ENCODE results near the gene MFSD1.

Gene MFSD1, protein sequence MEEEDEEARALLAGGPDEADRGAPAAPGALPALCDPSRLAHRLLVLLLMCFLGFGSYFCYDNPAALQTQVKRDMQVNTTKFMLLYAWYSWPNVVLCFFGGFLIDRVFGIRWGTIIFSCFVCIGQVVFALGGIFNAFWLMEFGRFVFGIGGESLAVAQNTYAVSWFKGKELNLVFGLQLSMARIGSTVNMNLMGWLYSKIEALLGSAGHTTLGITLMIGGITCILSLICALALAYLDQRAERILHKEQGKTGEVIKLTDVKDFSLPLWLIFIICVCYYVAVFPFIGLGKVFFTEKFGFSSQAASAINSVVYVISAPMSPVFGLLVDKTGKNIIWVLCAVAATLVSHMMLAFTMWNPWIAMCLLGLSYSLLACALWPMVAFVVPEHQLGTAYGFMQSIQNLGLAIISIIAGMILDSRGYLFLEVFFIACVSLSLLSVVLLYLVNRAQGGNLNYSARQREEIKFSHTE

GRCh38 chr3:158801696-158802408, at the start of gene MFSD1:
Gene MFSD1 (plus strand): TSS chr3:158802054. CDS start chr3:158802153, 99 bp downstream.
- Mint-ChIP-seq H3K36me3 (peaks cover 23% of the 10 kb centered on the region), H3K27ac (peak within 1 kb of the TSS; percentile 89), H3K4me1 (peaks cover 24% of the 10 kb centered on the region), H3K4me3 (peak within 1 kb of the TSS; percentile 80), H3K9me3 (no peaks in the 10 kb centered on the region)
- DNase-seq (ENCODE audit: low spot score in 2 of 2) (peak; percentile 78 to 94), ATAC-seq (peak; percentile 98)

GRCh38 chr3:158753854-158754253, 48.0 kb upstream of the MFSD1 start:
- Mint-ChIP-seq H3K27ac (no peak overlapping the region), H3K4me3 (no peak overlapping the region), H3K36me3 (no peaks in the 10 kb centered on the region), H3K9me3 (no peaks in the 10 kb centered on the region), H3K4me1 (no peaks in the 10 kb centered on the region)
- no peak for DNase-seq (ENCODE audit: low spot score in 2 of 2)
- ATAC-seq: no peak

DNA sequence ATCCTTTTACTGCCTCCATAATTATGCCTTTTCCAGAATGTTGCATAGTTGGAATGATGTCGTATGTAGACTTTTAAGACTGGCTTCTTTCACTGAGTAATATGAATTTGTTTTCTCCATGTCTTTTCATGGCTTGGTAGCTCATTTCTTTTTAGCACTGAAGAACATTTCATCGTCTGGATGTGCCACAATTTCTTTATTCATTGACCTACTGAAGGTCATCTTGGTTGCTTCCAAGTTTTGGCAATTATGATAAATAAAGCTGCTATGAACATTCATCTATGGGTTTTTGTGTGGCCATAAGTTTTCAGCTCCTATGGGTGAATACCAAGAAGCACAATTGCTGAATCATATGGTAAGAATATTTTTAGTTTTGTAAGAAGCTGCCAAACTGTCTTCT, 46.4 kb upstream of the MFSD1 start:
- DNase-seq (ENCODE audit: low spot score in 2 of 2) (no peak), ATAC-seq (no peak)
- no peaks in the 10 kb centered on the region for H3K9me3 Mint-ChIP-seq
- no peaks in the 10 kb centered on the region for H3K4me1 Mint-ChIP-seq
- no peaks in the 10 kb centered on the region for H3K36me3 Mint-ChIP-seq
- no peak overlapping the region for H3K27ac Mint-ChIP-seq
- H3K4me3 Mint-ChIP-seq: no peak overlapping the region

DNA sequence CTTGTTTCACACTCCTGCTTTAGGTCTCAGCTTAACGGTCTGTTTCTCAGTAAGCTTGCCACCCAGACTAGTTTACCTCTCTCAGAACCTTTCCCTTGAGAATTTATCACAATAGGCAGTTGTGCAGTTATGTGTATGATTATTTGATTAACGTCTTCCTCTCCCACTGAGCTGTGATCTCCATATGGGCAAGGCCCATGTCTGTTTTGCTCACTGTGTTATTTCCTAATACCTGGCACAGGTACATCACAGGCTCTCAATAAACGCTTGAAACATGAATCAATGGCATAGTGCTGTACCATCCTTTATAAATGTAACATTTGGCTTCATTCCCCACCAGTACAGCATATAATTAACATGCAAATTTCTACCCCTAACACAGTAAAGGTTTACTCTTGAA, 40.5 kb upstream of the MFSD1 start:
- ATAC-seq: no peak
- Mint-ChIP-seq H3K4me3 (no peak overlapping the region), H3K36me3 (no peaks in the 10 kb centered on the region), H3K4me1 (no peaks in the 10 kb centered on the region), H3K9me3 (no peaks in the 10 kb centered on the region), H3K27ac (no peak overlapping the region)
- DNase-seq (ENCODE audit: low spot score in 2 of 2): no peak

GRCh38 chr3:158762701-158763100, 39.2 kb upstream of the MFSD1 start:
- ATAC-seq (no peak), DNase-seq (ENCODE audit: low spot score in 2 of 2) (no peak)
- H3K36me3 Mint-ChIP-seq: no peaks in the 10 kb centered on the region
- H3K9me3 Mint-ChIP-seq: no peaks in the 10 kb centered on the region
- H3K27ac Mint-ChIP-seq: no peak overlapping the region
- H3K4me1 Mint-ChIP-seq: no peaks in the 10 kb centered on the region
- H3K4me3 Mint-ChIP-seq: no peak overlapping the region

DNA sequence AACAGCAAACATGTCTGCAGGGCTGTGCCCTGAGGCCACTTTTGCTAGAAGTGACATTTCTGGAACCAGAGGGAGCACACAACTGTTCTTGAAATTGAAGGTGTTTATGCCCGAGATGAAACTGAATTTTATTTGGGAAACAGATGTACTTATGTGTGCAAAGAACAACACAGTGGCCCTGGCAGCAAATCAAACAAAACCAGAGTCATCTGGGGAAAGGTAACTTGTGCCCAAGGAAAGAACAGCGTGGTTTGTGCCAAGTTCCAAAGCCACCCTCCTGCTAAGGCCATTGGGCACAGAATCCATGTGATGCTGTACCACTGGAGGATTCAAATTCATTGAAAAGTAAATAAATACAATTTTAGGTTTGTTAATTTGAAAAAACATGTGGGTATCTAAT, 38.4 kb upstream of the MFSD1 start:
- Mint-ChIP-seq H3K4me1 (no peaks in the 10 kb centered on the region), H3K9me3 (no peaks in the 10 kb centered on the region), H3K27ac (no peak overlapping the region), H3K4me3 (no peak overlapping the region), H3K36me3 (no peaks in the 10 kb centered on the region)
- ATAC-seq (no peak), DNase-seq (ENCODE audit: low spot score in 2 of 2) (no peak)

DNA sequence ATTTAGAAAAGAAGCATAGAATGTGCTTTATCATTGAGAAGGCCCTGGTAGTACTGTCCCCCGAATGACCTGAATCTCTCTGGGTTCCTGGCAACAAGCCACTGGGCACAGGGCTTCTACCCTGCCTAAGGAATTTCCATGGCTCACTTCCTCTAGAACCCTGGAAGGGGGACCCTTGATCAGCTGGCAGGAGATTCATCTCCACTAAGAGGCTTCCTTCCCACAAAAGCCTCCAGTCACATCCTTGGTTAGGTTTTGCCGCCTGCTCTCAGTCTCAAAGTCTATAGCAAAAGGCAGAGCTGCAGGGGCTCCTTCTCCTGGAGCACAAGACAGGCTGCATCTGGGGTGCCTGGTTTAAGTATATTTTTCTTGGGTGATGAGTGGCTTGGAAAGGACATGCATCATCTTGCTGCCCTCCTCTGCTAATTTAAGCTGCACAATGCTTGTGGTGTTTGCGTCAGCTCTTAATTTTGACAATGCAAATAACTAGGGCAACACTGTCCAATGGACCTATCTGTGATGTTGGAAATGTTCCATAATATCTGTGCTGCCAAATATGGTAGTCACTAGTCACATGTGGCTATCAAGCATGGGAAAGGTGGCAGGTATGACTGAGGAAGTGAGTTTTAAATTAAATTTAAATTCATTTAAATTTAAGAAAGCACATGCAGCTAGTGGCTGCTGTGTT, 36.2 kb upstream of the MFSD1 start:
- H3K36me3 Mint-ChIP-seq: no peaks in the 10 kb centered on the region
- H3K27ac Mint-ChIP-seq: no peak overlapping the region
- no peaks in the 10 kb centered on the region for H3K9me3 Mint-ChIP-seq
- DNase-seq (ENCODE audit: low spot score in 2 of 2): no peak
- H3K4me3 Mint-ChIP-seq: no peak overlapping the region
- H3K4me1 Mint-ChIP-seq: no peaks in the 10 kb centered on the region
- ATAC-seq: no peak

DNA sequence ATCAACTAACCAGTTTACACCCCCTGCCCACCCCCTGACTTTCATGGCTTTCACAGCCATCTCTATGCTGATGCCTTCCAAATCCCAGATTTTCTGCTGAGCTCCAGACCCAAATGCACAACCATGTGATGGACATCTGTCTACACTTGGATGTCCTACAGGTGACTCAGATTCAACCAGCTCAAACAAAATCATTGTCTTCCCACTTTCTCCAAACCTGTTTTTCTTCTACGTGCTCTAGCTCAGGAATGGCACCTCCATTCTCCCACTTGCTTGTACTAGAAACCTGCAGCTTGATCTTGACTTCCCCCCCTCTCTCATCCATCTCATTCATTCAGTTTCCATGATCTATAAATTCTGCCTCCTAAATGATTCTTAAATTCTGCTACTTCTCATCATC, 35.5 kb upstream of the MFSD1 start:
- H3K27ac Mint-ChIP-seq: no peak overlapping the region
- ATAC-seq (no peak), DNase-seq (ENCODE audit: low spot score in 2 of 2) (no peak)
- H3K36me3 Mint-ChIP-seq: no peaks in the 10 kb centered on the region
- H3K4me1 Mint-ChIP-seq: no peaks in the 10 kb centered on the region
- H3K9me3 Mint-ChIP-seq: no peaks in the 10 kb centered on the region
- H3K4me3 Mint-ChIP-seq: no peak overlapping the region

- Mint-ChIP-seq H3K9me3 (no peaks in the 10 kb centered on the region), H3K4me1 (no peaks in the 10 kb centered on the region), H3K27ac (no peak overlapping the region), H3K36me3 (no peaks in the 10 kb centered on the region), H3K4me3 (no peak overlapping the region)
- DNase-seq (ENCODE audit: low spot score in 2 of 2): no peak
- ATAC-seq: no peak
Measured at GRCh38 chr3:158768361-158768787, 33.5 kb upstream of the MFSD1 start.

DNA sequence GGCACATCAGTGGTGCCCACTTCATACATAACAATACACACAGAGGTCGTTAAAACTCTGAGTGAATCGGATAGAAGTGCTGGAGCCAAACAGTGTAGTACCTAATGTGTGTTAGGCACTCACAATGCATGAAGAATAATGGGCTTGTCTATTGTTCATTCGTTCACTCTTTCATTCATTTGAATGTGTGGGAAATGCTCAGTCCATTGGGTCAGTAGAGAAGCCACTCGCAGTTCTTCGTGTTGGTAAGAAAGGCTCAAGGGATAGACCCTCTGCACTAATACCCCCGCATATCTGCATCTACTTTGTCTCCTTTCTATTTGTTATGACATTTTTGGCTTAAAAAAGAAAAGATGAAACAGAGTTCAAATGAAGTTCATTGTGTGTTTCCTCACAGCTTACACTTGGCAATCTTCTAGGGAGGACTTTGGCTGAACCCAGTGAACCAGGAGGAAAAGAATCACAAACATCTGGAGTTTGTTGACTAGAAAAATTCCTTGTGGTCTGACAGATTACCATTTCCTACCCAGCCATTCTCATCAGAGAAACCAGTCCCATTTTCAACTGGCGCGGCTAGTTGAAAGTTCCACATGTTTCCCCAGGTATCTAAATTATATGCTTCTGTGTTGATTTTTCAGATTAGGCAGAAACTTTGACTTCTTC, 32.8 kb upstream of the MFSD1 start:
- H3K4me1 Mint-ChIP-seq: no peaks in the 10 kb centered on the region
- H3K27ac Mint-ChIP-seq: no peak overlapping the region
- DNase-seq (ENCODE audit: low spot score in 2 of 2): no peak
- no peak for ATAC-seq
- H3K4me3 Mint-ChIP-seq: no peak overlapping the region
- no peaks in the 10 kb centered on the region for H3K9me3 Mint-ChIP-seq
- no peaks in the 10 kb centered on the region for H3K36me3 Mint-ChIP-seq

DNA sequence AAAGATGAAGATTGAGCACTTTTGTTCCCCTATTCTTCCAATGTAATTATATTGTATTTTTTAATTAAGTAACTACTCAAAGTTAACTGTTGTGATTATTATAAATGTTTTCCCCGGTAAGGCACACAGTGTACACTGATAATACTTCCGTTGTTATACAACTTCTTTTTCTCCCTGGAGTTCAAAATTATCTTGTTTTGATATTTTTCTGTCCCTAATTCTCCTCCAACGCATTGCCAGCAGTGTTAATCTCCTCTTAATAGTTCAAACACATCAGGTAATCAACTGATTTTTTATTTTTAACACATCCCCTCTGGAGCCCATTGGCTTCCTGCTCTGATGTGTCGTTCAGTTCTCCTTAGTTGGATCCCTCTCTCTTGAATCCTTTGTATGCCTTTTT, 32.3 kb upstream of the MFSD1 start:
- no peak overlapping the region for H3K4me3 Mint-ChIP-seq
- no peaks in the 10 kb centered on the region for H3K36me3 Mint-ChIP-seq
- H3K4me1 Mint-ChIP-seq: no peaks in the 10 kb centered on the region
- no peak overlapping the region for H3K27ac Mint-ChIP-seq
- no peak for ATAC-seq
- no peaks in the 10 kb centered on the region for H3K9me3 Mint-ChIP-seq
- DNase-seq (ENCODE audit: low spot score in 2 of 2): no peak

GRCh38 chr3:158769952-158770740, 31.7 kb upstream of the MFSD1 start:
- no peak overlapping the region for H3K4me3 Mint-ChIP-seq
- no peaks in the 10 kb centered on the region for H3K9me3 Mint-ChIP-seq
- ATAC-seq (no peak), DNase-seq (ENCODE audit: low spot score in 2 of 2) (no peak)
- H3K36me3 Mint-ChIP-seq: no peaks in the 10 kb centered on the region
- H3K27ac Mint-ChIP-seq: no peak overlapping the region
- H3K4me1 Mint-ChIP-seq: peaks cover 1% of the 10 kb centered on the region

GRCh38 chr3:158770741-158771350, 31.0 kb upstream of the MFSD1 start:
- DNase-seq (ENCODE audit: low spot score in 2 of 2) (no peak), ATAC-seq (no peak)
- no peaks in the 10 kb centered on the region for H3K36me3 Mint-ChIP-seq
- H3K27ac Mint-ChIP-seq: no peak overlapping the region
- peaks cover 6% of the 10 kb centered on the region for H3K4me1 Mint-ChIP-seq
- no peaks in the 10 kb centered on the region for H3K9me3 Mint-ChIP-seq
- H3K4me3 Mint-ChIP-seq: no peak overlapping the region

DNA sequence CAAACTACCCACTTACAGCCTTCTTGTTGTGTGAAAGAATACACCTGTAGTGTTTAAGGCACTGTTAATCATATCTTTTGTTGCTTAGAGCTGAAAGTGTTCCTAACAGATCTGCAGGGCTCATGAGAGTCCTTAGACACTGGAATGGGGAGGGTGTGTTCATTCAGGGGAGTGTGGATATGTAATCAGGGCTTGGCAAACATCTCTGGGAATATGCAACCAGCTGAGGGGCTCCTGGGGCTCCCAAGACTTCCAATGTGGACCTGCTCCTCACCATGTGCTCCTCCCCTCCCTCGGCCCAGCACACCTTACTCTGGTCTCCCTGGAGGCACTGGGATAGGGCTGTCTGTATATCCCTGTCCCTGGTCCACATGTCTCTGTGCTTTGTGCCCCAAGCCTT, 30.3 kb upstream of the MFSD1 start:
- H3K27ac Mint-ChIP-seq: no peak overlapping the region
- no peak for DNase-seq (ENCODE audit: low spot score in 2 of 2)
- H3K36me3 Mint-ChIP-seq: no peaks in the 10 kb centered on the region
- H3K4me3 Mint-ChIP-seq: no peak overlapping the region
- no peak for ATAC-seq
- no peaks in the 10 kb centered on the region for H3K9me3 Mint-ChIP-seq
- peaks cover 6% of the 10 kb centered on the region for H3K4me1 Mint-ChIP-seq

All from stimulated activated effector memory CD8-positive, alpha-beta T cell treated with anti-CD3 and anti-CD28 coated beads, Interleukin-12 subunit alpha, Interleukin-12 subunit beta, amount 100 ng/mL, for 72 hours (primary cell).